Common myeloid progenitor, CD34-positive (primary cell): ENCODE measurements around the gene TNFAIP8L3.
"Not testable (repeated sequence)": the region's sequence is repeated elsewhere in the genome, so short reads cannot be mapped to it uniquely, and the experiment has no call there.

Experiments used
- CTCF ChIA-PET: fragments of 350-600 bp; sonication (Branson Sonifier 250); formaldehyde crosslinking; loops from one replicate; lab custom pipeline; 2021; ENCODE audit warnings: antibody characterized with exemption; lab: Charles Lee
- POLR2A ChIA-PET: fragments of 350-600 bp; sonication (Branson Sonifier 250); formaldehyde crosslinking; loops from one replicate; lab custom pipeline; 2021; ENCODE audit warnings: antibody characterized with exemption; lab: Charles Lee
- DNase-seq, 3 donors: peaks; one replicate each; pipeline versions ENCODE4 v3.0.0 to v3.0.0-alpha.2; 2013
- H3K27ac ChIP-seq, 2 experiments: 1 replicate in 1 of 2; 2 replicates in 1 of 2; pipeline ENCODE4 v1.7.0; 2013; ENCODE audit warnings: inconsistent platforms in 2 of 2, low read length in 2 of 2, mild to moderate bottlenecking in 2 of 2, low read depth in 1 of 2, moderate library complexity in 1 of 2; ENCODE audit not compliant: severe bottlenecking in 2 of 2, insufficient read depth in 1 of 2, poor library complexity in 1 of 2
- H3K27me3 ChIP-seq, 5 experiments: replicated peaks in 2 of 5; 1 replicate in 3 of 5; 2 replicates in 2 of 5; pipeline versions ENCODE4 v1.6.1 to v1.7.0; 2013; ENCODE audit warnings: low read length in 4 of 5, mild to moderate bottlenecking in 2 of 5, moderate library complexity in 2 of 5, inconsistent platforms in 1 of 5; ENCODE audit not compliant: insufficient read depth in 5 of 5, control insufficient read depth in 4 of 5
- H3K36me3 ChIP-seq, 4 experiments: 1 replicate in 2 of 4; 2 replicates in 2 of 4; pipeline versions ENCODE4 v1.6.1 to v1.7.0; 2013; ENCODE audit warnings: low read length in 3 of 4, control low read depth in 1 of 4, mild to moderate bottlenecking in 1 of 4; ENCODE audit not compliant: control insufficient read depth in 4 of 4, insufficient read depth in 4 of 4
- H3K4me1 ChIP-seq, 4 experiments: 1 replicate in 3 of 4; 2 replicates in 1 of 4; pipeline versions ENCODE4 v1.6.1 to v1.7.1; 2013; ENCODE audit warnings: low read length in 3 of 4, mild to moderate bottlenecking in 3 of 4, control low read depth in 1 of 4, inconsistent platforms in 1 of 4, moderate library complexity in 1 of 4; ENCODE audit not compliant: control insufficient read depth in 4 of 4, insufficient read depth in 4 of 4; ENCODE audit errors: control extremely low read depth in 1 of 4
- H3K4me3 ChIP-seq, 7 experiments: 1 replicate in 4 of 7; 2 replicates in 3 of 7; pipeline versions ENCODE4 v1.5.1 to v1.7.0; 2013; ENCODE audit warnings: mild to moderate bottlenecking in 7 of 7, low read length in 6 of 7, moderate library complexity in 6 of 7, inconsistent platforms in 2 of 7, low read depth in 2 of 7, control low read depth in 1 of 7; ENCODE audit not compliant: insufficient read depth in 4 of 7, control insufficient read depth in 1 of 7; ENCODE audit errors: extremely low read depth in 1 of 7
- H3K9me3 ChIP-seq, 5 experiments: 1 replicate in 4 of 5; 2 replicates in 1 of 5; pipeline versions ENCODE4 v1.6.1 to v1.7.1; 2013; ENCODE audit warnings: low read length in 4 of 5, mild to moderate bottlenecking in 2 of 5, inconsistent platforms in 1 of 5, low read depth in 1 of 5, moderate library complexity in 1 of 5; ENCODE audit not compliant: control insufficient read depth in 4 of 5, insufficient read depth in 2 of 5; ENCODE audit errors: control extremely low read depth in 1 of 5
- WGBS: methylation state at CpG from one replicate; pipeline ENCODE4 v1.1.5; 2013; ENCODE audit not compliant: insufficient coverage; 5-methylcytosine and 5-hydroxymethylcytosine counted together

Gene TNFAIP8L3

GRCh38 chr15:51048308-51048707 lies 46.4 kb downstream of the TNFAIP8L3 start:
- ChIA-PET POLR2A (no interaction called here), CTCF (interaction anchor here (0.8 kb wide), 1 partner anchor 17 kb away, joined by 3 read pairs; no protein-coding TSS in a partner anchor)
- H3K4me1 ChIP-seq: peaks cover 0 to 15% (median 0%) of the 10 kb centered on the region in 4 experiments
- H3K9me3 ChIP-seq: no peaks in the 10 kb centered on the region
- H3K27me3 ChIP-seq: no peaks in the 10 kb centered on the region
- no peaks in the 10 kb centered on the region for H3K36me3 ChIP-seq
- peak in 2 of 3 donors; percentile 5 to 9 for DNase-seq
- no peak overlapping the region for H3K27ac ChIP-seq
- no peak overlapping the region for H3K4me3 ChIP-seq

GRCh38 chr15:51046799-51047449 lies 47.8 kb downstream of the TNFAIP8L3 start:
- H3K4me3 ChIP-seq: no peak overlapping the region
- WGBS: 100% methylated on average over 1 of the region's 3 CpGs
- no peak overlapping the region for H3K27ac ChIP-seq
- POLR2A ChIA-PET: interaction anchor here (0.6 kb wide), 1 partner anchor 1624 kb away, joined by 5 read pairs; the partner anchor contains the start of gene FGF7
- H3K27me3 ChIP-seq: no peaks in the 10 kb centered on the region
- H3K9me3 ChIP-seq: no peaks in the 10 kb centered on the region
- peaks cover 0 to 15% (median 0%) of the 10 kb centered on the region in 4 experiments for H3K4me1 ChIP-seq
- DNase-seq: no peak
- no peaks in the 10 kb centered on the region for H3K36me3 ChIP-seq
- CTCF ChIA-PET: no interaction called here

- Histone ChIP-seq H3K27me3 (no peaks in the 10 kb centered on the region), H3K36me3 (no peaks in the 10 kb centered on the region), H3K9me3 (no peaks in the 10 kb centered on the region), H3K4me3 (no peak overlapping the region), H3K27ac (no peak overlapping the region), H3K4me1 (peaks cover 0 to 15% (median 0%) of the 10 kb centered on the region in 4 experiments)
- ChIA-PET CTCF (no interaction called here), POLR2A (no interaction called here)
- WGBS: 100% methylated on average over 1 of the region's 2 CpGs
- DNase-seq: no peak
These were observed 48.7 kb downstream of the TNFAIP8L3 start for GRCh38 chr15:51046016-51046415.

GRCh38 chr15:51044037-51044727 lies 50.5 kb downstream of the TNFAIP8L3 start:
- ChIA-PET POLR2A (no interaction called here), CTCF (no interaction called here)
- no peak overlapping the region for H3K4me3 ChIP-seq
- no peak for DNase-seq
- no peak overlapping the region for H3K27ac ChIP-seq
- WGBS: no CpG with 5 or more reads among the region's 4 CpGs
- H3K9me3 ChIP-seq: no peaks in the 10 kb centered on the region
- H3K4me1 ChIP-seq: peaks cover 0 to 15% (median 0%) of the 10 kb centered on the region in 4 experiments
- H3K36me3 ChIP-seq: no peaks in the 10 kb centered on the region
- H3K27me3 ChIP-seq: no peaks in the 10 kb centered on the region

GRCh38 chr15:51038974-51039319 lies 55.8 kb downstream of the TNFAIP8L3 start:
- Histone ChIP-seq H3K27me3 (no peaks in the 10 kb centered on the region), H3K4me1 (no peaks in the 10 kb centered on the region), H3K9me3 (no peaks in the 10 kb centered on the region), H3K36me3 (no peaks in the 10 kb centered on the region), H3K27ac (no peak overlapping the region), H3K4me3 (no peak overlapping the region)
- DNase-seq: no peak
- no CpG with 5 or more reads among the region's 2 CpGs for WGBS
- POLR2A ChIA-PET: no interaction called here
- CTCF ChIA-PET: no interaction called here

- no peaks in the 10 kb centered on the region for H3K4me1 ChIP-seq
- H3K27ac ChIP-seq: no peak overlapping the region
- H3K9me3 ChIP-seq: no peaks in the 10 kb centered on the region
- ChIA-PET CTCF (no interaction called here), POLR2A (no interaction called here)
- no peak overlapping the region for H3K4me3 ChIP-seq
- 94% methylated on average over 5 of the region's 7 CpGs for WGBS
- no peaks in the 10 kb centered on the region for H3K27me3 ChIP-seq
- H3K36me3 ChIP-seq: no peaks in the 10 kb centered on the region
- DNase-seq: no peak
These were observed 56.3 kb downstream of the TNFAIP8L3 start for GRCh38 chr15:51038162-51038973.

- WGBS: 96% methylated on average over 5 of the region's 13 CpGs
- H3K27ac ChIP-seq, H3K27me3 ChIP-seq, CTCF ChIA-PET, H3K9me3 ChIP-seq, POLR2A ChIA-PET, H3K4me1 ChIP-seq, H3K4me3 ChIP-seq, DNase-seq, H3K36me3 ChIP-seq: not testable (repeated sequence)
These were observed 57.2 kb downstream of the TNFAIP8L3 start for GRCh38 chr15:51037474-51037873.
